ENCODE results near the gene TBATA.
"Not testable (repeated sequence)": the region's sequence is repeated elsewhere in the genome, so short reads cannot be mapped to it uniquely, and the experiment has no call there.

Gene TBATA

DNA sequence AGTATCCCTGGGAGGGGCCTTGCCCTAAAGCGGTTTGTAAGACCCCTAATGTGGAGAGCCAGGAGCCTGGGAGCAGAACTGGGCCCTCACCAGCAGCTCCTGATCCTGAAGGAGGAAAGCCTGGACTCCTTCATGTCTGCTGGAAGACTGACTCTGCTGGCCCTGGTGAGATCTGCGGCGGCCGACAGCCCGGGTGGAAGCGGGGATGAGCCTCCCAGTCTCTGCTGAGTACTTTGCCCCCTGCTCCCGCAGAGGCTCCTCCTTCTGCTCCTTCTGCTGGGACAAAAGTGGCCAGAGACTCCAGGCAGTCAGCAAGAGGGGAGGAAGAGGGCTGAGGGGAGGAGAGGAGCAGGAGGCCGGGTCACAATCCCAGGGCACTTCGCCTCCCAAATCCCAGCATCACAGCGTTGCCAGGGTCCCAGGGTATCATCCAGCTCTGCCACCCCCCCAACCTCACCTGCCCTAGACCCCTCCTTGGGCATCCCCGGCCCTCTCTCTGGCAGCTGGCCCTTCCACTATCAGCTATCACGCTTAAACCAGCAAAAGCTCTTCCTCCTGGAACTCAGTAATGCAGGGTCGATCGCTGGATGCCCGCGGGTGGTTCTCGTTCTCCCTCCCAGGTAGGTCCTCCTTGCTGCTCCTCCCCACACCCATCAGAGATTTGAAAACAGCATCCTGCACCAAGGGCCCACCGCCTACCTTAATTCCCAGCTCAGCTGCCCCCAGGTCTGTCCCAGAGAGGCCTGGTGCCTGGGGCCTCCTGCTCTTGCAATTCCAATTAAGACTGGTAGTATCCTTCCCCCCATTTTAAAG lies 7.9 kb downstream of the TBATA start:
- no peak for DNase-seq

DNA sequence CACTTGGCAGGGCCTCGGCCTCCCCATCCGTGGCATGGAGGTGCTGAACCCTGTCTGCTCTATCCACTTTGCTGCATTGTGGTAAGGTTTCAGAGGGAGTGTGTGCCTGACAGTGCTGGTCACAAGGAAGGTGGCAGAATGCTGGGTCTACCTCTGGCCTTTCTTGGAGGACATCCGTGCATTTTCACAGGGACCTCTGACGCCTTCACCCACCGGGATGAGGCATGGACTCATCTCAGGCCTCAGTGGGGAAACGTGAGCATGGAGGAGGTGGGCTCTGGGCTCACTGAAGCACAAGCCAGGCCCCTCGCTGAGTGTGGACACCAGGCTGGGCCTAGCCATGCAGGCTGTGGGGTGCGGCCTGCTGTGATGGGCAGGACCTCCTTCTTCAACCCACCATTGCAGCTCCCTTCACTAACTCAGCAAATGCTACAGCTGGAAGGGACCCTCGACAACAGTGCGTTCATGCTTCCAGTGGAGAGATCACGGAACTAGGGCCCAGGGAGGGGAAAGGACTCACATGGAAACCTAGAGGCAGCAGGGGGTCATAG lies 8.6 kb downstream of the TBATA start:
- DNase-seq: no peak

DNA sequence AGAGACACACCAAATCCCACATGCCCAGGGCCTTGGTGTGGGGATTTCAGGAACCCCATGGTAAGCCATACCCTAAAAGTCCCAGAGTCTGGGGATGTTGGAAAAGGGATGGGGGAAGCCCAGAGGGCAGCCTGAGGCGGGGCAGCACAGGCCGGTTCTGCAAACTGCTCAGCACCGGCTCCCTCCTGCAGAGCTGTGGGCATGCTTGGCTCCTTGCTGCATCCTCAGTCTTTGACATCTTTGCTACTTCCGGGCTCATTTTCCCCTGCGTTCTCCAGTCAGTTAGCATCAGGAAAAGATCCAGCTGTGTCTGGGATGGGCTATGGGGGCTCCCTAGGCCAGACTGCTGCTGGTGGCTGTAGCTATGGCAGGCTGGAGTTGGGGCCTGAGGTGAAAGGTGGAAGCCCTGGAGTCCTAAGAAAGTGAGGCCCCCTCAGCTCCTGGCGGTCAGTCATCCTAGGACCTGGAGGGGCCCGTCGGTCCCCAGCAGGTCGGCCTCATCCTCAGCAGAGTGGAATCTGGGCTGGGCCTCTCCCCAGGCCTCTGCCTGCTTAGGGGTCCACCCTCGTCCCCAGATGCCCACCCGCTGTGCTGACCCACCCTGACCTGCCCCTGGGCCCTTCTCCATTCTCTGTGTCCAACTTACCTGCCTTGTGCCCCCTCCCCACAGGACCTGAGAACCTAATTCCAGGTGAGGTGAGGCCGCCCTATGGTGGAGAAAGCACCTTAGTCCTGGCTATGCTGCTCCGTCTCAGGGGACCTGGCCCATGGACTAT lies 9.3 kb downstream of the TBATA start:
- no peak for DNase-seq

GRCh38 chr10:70774810-70775678 lies 10.1 kb downstream of the TBATA start:
- DNase-seq: no peak

- no peak for DNase-seq
Measured at GRCh38 chr10:70773965-70774809, 11.0 kb downstream of the TBATA start.

GRCh38 chr10:70773461-70773860 lies 11.7 kb downstream of the TBATA start:
- DNase-seq: no peak

- DNase-seq: no peak
Measured at GRCh38 chr10:70772627-70773026, 12.6 kb downstream of the TBATA start.

GRCh38 chr10:70771311-70772194 lies 13.6 kb downstream of the TBATA start:
- no peak for DNase-seq

DNA sequence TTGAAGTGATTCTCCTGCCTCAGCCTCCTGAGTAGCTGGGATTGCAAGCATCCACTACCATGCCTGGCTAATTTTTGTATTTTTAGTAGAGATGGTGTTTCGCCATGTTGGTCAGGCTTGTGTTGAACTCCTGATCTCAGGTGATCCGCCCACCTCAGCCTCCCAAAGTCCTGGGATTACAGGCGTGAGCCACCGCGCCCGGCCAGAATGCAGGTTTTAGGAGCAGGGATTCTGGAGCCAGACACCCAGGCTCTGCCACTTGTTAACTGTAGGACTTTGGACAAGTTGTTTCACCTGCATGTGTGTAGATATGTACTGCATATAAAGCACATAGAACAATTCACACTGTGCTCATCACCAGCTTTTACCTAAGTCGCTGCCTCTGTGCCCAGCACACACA lies 14.7 kb downstream of the TBATA start:
- not testable (repeated sequence) for DNase-seq

DNA sequence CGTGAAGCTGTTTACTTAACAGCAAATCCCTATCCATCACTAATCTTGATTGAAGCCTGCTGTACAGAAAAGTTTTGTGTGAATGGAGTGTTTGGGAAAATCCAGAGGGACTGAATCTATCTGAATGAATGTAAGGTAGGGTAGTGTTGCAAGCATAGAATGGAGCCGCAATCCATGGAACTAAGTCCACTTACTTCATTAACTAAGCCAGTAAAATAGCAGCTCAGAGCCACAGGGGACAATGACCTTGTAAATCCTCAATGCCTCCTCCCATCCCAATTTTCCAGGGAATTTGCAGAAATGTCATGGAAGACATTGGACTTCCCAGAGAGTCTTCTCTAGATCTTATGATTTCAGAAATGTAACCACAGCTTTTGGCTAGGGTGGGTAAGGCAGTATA lies 15.2 kb downstream of the TBATA start:
- DNase-seq: no peak

- DNase-seq: no peak
Measured at GRCh38 chr10:70769121-70769520, 16.1 kb downstream of the TBATA start.

DNA sequence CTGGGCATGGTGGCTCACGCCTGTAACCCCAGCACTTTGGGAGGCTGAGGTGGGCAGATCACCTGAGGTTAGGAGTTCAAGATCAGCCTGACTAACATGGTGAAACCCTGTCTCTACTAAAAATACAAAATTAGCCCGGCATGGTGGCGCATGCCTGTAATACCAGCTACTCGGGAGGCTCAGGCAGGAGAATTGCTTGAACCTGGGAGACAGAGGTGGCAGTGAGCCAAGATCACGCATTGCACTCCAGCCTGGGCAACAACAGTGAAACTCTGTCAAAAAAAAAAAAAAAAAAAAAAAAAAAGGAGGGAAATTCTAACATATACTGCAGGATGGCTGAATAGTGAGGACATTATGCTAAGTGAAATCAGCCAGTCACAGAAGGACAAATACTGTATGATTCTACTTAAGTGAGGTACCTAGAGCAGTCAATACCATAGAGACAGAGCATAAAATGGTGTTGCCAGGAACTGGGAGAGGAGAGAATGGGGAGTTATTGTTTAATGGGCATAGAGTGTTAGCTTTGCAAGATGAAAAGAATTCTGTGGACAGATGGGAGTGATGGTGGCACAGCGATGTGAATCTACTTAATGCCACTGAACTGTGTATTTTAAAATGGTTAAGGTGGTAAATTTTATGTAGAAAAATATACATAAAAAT lies 17.0 kb downstream of the TBATA start:
- not testable (repeated sequence) for DNase-seq

DNA sequence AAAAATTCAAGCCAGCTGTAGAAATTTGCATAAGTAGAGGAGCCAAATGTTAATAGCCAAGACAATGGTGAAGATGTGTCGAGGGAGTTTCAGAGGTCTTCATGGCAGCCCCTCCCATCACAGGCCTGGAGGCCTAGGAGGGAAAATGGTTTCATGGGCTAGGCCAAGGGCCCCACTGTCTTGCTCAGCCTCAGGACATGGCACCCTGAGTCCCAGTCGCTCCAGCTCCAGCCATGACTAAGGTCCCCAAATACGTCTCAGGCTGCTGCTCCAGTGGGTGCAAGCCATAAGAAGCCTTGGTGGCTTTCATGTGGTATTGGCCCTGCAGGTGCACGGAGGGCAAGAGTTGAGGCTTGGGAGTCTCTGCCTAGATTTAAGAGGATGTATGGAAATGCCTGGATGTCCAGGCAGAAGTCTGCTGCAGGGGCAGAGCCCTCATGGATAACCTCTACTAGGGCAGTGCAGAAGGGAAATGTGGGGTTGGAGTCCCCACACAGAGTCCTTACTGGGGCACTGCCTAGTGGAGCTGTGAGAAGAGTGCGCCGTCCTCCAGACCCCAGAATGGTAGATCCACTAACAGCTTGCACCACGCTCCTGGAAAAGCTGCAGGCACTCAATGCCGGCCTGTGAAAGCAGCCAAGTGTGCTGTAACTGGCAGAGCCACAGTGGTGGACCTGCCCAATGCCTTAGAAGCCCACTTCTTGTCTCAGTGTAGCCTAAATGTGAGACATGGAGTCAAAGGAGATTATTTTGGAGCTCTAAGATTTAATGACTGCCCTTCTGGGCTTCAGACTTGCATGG lies 19.2 kb downstream of the TBATA start:
- DNase-seq: no peak

DNA sequence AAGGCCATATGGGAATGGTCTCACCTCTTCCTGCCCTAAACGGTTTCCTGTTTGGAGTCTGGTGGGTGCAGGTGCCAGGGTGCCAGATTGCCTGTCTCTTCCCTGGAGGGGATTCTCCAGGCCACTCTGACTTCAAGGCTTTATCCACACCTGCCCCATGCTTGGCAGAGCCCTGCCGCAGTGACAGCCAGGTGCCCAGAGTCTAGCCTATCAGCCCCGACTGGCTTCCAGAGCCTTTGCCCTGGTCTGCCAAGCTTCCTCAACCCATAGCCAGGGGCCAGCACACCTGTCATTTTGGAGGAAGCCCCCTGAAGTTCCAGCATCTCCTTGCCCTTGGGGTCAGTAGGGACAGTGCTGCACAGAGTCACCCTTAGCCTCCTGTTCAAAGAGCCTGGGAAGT lies 21.6 kb downstream of the TBATA start:
- no peak for DNase-seq

GRCh38 chr10:70762441-70763175 lies 22.6 kb downstream of the TBATA start:
- no peak for DNase-seq

DNA sequence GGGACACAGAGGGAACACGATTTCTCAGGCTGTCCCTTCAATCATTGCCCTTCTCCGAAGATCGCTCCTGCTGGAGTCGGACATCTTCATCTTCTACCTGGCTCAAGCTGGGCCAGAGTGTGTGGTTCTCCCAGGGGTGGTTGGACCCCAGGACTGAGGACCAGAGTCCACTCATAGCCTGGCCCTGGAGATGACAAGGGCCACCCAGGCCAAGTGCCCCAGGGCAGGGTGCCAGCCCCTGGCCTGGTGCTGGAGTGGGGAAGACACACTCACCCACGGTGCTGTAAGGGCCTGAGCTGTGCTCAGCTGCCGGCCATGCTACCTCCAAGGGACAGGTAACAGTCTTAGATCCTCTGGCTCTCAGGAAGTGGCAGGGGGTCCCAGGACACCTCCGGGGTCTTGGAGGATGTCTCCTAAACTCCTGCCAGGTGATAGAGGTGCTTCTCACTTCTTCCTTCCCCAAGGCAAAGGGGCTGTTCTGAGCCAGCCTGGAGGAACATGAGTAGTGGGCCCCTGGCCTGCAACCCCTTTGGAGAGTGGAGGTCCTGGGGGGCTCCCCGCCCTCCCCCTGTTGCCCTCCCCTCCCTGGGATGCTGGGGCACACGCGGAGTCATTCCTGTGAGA lies 23.3 kb downstream of the TBATA start:
- no peak for DNase-seq

DNA sequence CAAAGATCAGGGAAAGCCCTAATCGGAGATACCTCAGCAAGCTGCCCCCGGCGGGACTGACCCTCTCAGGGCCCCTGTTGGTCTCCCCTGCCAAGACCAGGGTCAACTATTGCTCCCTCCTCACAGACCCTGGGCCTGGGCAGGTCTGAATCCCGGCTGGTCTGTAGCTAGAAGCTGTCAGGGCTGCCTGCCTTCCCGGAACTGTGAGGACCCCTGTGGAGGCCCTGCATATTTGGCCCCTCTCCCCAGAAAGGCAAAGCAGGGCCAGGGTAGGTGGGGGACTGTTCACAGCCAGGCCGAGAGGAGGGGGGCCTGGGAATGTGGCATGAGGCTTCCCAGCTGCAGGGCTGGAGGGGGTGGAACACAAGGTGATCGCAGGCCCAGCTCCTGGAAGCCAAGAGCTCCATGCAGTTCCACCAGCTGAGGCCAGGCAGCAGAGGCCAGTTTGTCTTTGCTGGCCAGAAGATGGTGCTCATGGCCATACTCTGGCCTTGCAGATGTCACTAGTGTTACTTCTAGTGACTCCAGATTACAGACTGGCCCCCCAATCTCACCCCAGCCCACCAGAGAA lies 24.1 kb downstream of the TBATA start:
- DNase-seq: no peak

DNA sequence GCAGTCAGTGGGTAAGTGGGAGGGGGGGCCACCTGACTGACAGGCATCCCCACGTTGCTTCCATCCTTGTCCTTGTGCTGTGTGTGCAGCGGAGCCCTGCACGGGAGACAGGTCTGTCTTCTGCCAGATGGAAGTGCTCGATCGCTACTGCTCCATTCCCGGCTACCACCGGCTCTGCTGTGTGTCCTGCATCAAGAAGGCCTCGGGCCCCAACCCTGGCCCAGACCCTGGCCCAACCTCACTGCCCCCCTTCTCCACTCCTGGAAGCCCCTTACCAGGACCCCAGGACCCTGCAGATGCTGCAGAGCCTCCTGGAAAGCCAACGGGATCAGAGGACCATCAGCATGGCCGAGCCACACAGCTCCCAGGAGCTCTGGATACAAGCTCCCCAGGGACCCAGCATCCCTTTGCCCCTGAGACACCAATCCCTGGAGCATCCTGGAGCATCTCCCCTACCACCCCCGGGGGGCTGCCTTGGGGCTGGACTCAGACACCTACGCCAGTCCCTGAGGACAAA lies 24.8 kb downstream of the TBATA start:
- DNase-seq: no peak

Measured in activated CD4-positive, alpha-beta T cell treated with anti-CD3 and anti-CD28 coated beads for 1 hour (primary cell).